ENCODE data around the gene RTF2.
"Not testable (repeated sequence)": the region's sequence is repeated elsewhere in the genome, so short reads cannot be mapped to it uniquely, and the experiment has no call there.

RTF2 gene

DNA sequence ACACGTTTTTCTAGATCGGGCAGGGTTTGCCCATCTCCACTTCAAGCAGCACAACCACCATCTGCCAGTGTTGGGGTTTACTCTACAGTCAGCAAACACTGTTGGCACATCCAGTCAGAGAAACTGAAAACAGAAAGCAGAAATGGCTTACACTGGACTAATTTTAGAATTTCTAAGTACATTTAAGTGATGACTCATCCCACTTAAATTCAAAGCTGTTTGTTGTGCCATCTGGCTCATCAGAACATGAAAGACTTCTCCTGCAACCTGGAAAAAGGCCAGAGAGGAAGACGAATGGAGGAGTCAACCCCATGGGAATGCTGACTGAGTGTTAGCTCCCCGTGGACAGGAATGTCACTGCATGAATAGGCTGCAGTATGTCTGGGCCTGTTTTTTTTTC lies 86.4 kb downstream of the RTF2 start:
- no peak for DNase-seq

DNA sequence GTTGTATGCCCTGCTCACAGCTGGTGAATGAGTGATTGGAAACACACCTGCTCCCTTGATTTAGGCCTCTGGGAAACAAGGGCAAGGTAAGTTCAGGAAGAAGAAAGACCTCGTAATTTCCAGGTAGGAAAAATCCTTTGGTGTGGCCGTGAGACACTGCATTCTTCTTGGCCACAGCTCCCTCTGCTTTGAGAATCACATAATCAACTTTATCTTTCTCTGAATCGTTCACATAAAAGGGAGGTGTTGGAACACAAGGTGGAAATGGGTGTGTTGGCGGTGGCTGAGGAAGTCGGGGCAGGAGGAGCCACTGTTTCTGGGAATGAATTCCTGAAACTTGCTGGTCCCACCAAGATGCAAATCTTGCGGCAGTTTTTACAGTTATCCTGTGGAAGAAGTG lies 90.5 kb downstream of the RTF2 start:
- no peak for DNase-seq

DNA sequence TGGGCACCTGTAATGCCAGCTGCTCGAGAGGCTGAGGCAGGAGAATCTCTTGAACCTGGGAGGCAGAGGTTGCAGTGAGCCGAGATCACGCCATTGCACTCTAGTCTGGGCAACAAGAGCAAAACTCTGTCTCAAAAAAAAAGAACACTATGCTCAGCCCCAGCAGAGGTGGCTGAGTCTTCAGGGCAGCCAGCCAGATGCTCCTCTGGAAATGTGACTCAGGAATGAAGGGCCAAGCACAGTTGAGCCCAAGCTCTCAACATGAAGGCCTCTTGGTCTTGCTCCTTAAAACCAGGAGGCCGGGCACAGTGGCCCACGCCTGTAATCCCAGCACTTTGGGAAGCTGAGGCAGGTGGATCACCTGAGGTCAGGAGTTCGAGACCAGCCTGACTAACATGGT lies 96.1 kb downstream of the RTF2 start:
- DNase-seq, result not testable (repeated sequence)

DNA sequence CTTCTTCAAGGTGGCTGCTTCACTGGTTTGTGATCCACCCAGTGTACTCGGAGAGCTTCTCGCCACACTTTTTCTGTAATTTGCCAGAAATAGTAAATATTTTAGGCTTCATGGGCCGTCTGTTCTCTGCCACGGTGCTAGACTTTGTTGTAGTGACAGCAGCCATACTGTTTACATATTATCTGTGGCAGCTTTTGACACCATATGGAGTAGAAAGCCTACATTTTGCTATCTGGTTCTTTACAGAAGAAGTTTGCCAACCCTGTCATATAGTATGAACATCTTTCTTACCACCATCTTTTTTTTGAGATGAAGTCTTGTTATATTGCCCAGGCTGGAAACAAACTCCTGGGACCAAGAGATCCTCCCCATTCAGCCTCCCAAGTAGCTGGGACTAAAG lies 97.1 kb downstream of the RTF2 start:
- DNase-seq, result no peak

DNA sequence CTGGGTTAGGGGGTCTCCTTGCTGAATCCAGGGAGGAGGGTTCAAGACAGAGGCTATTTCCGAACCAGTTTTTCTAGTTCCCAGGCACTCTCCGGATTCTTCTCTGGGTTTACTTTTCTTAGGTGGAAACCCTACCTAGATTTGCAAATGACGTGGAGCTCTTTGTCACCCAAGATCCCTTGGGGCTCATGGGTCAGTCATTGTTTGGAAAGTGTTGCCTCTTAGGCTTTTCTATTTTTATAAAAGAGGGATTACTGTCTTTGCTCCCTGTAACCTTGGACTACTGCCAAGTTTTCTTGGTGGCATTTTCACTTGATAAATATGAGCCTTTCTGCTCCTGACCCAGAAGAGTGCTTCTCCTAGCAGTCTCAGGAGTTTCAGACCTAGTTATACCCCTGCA lies 98.2 kb downstream of the RTF2 start:
- no peak for DNase-seq
